Prostate gland (tissue), 2 donors: ENCODE measurements around the gene CPZ. TPM values are rescaled to one million over a fixed set of nuclear protein-coding genes. Genes with fewer than 3 reads are reported as not detected.

Experiments
- DNase-seq: peaks from one replicate; pipeline ENCODE4 v3.0.0-alpha.2; 2019; ENCODE audit warnings: low spot score
- H3K27ac ChIP-seq, 2 donors: fragments of 200-600 bp; sonication (generic); 2 replicates each; pipeline ENCODE4 v1.5.1; 2017 to 2019
- H3K27me3 ChIP-seq: fragments of 200-600 bp; sonication (generic); replicated peaks from 2 replicates; pipeline ENCODE4 v1.5.1; 2019; ENCODE audit not compliant: insufficient read depth
- H3K36me3 ChIP-seq, 2 donors: fragments of 200-600 bp; sonication (generic); 1 replicate in 1 of 2; 2 replicates in 1 of 2; pipeline versions ENCODE4 v1.5.1 to v1.8.1; 2017 to 2019
- H3K4me1 ChIP-seq: fragments of 200-600 bp; sonication (generic); replicated peaks from 2 replicates; pipeline ENCODE4 v1.5.1; 2019
- H3K4me3 ChIP-seq, 2 donors: fragments of 200-600 bp; sonication (generic); 2 replicates each; pipeline ENCODE4 v1.5.1; 2017 to 2019
- H3K9me3 ChIP-seq: fragments of 200-600 bp; sonication (generic); 2 replicates; pipeline ENCODE4 v1.5.1; 2017
- CTCF ChIP-seq, 4 experiments: fragments of 200-600 bp in 2 of 4; fragments of 450-650 bp in 2 of 4; sonication (generic) in 2 of 4; IDR thresholded peaks; 1 replicate in 3 of 4; 2 replicates in 1 of 4; pipeline ENCODE4 v1.5.1; 2016 to 2019; ENCODE audit warnings: antibody characterized with exemption in 4 of 4, mild to moderate bottlenecking in 2 of 4, moderate library complexity in 2 of 4
- POLR2A ChIP-seq: fragments of 450-650 bp; IDR thresholded peaks from one replicate; pipeline ENCODE4 v1.6.1; 2016; ENCODE audit warnings: antibody characterized with exemption, mild to moderate bottlenecking
- POLR2AphosphoS5 ChIP-seq: sonication (generic); formaldehyde crosslinking; IDR thresholded peaks from one replicate; pipeline ENCODE4 v1.6.1; 2017; ENCODE audit warnings: antibody characterized with exemption
- WGBS: methylation state at CpG from one replicate; pipeline ENCODE4 v1.1.5; 2018; 5-methylcytosine and 5-hydroxymethylcytosine counted together
- intact Hi-C: fragments of 100-400 bp; cut with DNase I; formaldehyde crosslinking; loops from one replicate; pipeline ENCODE4 v1.14.2; 2022
- total RNA-seq, 2 donors: library from RNA; depleted of rRNA; stranded (reverse); fragments of >200 nt; gene quantifications; one replicate each; pipeline ENCODE4 v1.1.0, GENCODE V29; 2016

The CPZ gene
- total RNA-seq, 2 donors from 2014 or later: 0.73 to 15.1 TPM

GRCh38 chr4:8580321-8581093 is 12.1 kb upstream of the CPZ start, which contains the start of gene GPR78:
Gene GPR78 (plus strand): TSS chr4:8580392. CDS start chr4:8580983, 591 bp downstream.
- Histone ChIP-seq H3K4me3 (no peak within 1 kb of the TSS), H3K36me3 (no peaks in the 10 kb centered on the region), H3K27me3 (peaks cover 20% of the 10 kb centered on the region), H3K4me1 (no peaks in the 10 kb centered on the region), H3K27ac (no peak within 1 kb of the TSS), H3K9me3 (no peaks in the 10 kb centered on the region)
- no peak for DNase-seq
- no peak for TF ChIP-seq CTCF (IDR thresholded peaks at IDR 0.05)
- no peak for TF ChIP-seq POLR2AphosphoS5
- TF ChIP-seq POLR2A: no peak
- WGBS: 4% methylated on average over 61 of the region's 63 CpGs
- intact Hi-C loops: no loop called here

- no peak for DNase-seq
- TF ChIP-seq POLR2AphosphoS5 (no peak), CTCF (IDR thresholded peaks at IDR 0.05) (no peak), POLR2A (no peak)
- Histone ChIP-seq H3K27ac (no peak overlapping the region), H3K9me3 (no peaks in the 10 kb centered on the region), H3K4me3 (no peak overlapping the region), H3K27me3 (peaks cover 20% of the 10 kb centered on the region), H3K36me3 (no peaks in the 10 kb centered on the region), H3K4me1 (no peaks in the 10 kb centered on the region)
- WGBS: 69% methylated on average over 64 of the region's 66 CpGs
- intact Hi-C loops: no loop called here
Measured at GRCh38 chr4:8581094-8581861, 11.3 kb upstream of the CPZ start.

GRCh38 chr4:8582016-8582415 is 10.5 kb upstream of the CPZ start:
- H3K4me3 ChIP-seq: no peak overlapping the region
- peaks cover 25% of the 10 kb centered on the region for H3K27me3 ChIP-seq
- H3K36me3 ChIP-seq: no peaks in the 10 kb centered on the region
- TF ChIP-seq POLR2A: no peak
- TF ChIP-seq POLR2AphosphoS5: no peak
- no peak for TF ChIP-seq CTCF (IDR thresholded peaks at IDR 0.05)
- intact Hi-C loops: no loop called here
- 61% methylated on average over 2 of the region's 2 CpGs for WGBS
- no peaks in the 10 kb centered on the region for H3K4me1 ChIP-seq
- H3K9me3 ChIP-seq: no peaks in the 10 kb centered on the region
- no peak for DNase-seq
- no peak overlapping the region for H3K27ac ChIP-seq

GRCh38 chr4:8582436-8582835 is 10.1 kb upstream of the CPZ start:
- 93% methylated on average over 12 of the region's 12 CpGs for WGBS
- peaks cover 25% of the 10 kb centered on the region for H3K27me3 ChIP-seq

More at GRCh38 chr4:8582436-8582835, 10.1 kb upstream of the CPZ start:
- no peak for TF ChIP-seq POLR2AphosphoS5
- no peak for TF ChIP-seq POLR2A
- no peak for TF ChIP-seq CTCF (IDR thresholded peaks at IDR 0.05)
- no peak overlapping the region for H3K4me3 ChIP-seq
- intact Hi-C loops: no loop called here
- H3K36me3 ChIP-seq: no peaks in the 10 kb centered on the region
- no peaks in the 10 kb centered on the region for H3K4me1 ChIP-seq
- H3K9me3 ChIP-seq: no peaks in the 10 kb centered on the region
- DNase-seq: no peak
- no peak overlapping the region for H3K27ac ChIP-seq
